ENCODE data around the gene FOXP1.

Gene FOXP1

GRCh38 chr3:71156062-71156665 is 427.4 kb downstream of the FOXP1 start:
- DNase-seq: no peak

GRCh38 chr3:71154846-71155245 is 428.7 kb downstream of the FOXP1 start:
- no peak for DNase-seq

- DNase-seq: no peak
Measured at GRCh38 chr3:71153713-71154112, 429.8 kb downstream of the FOXP1 start.

- no peak for DNase-seq
Measured at GRCh38 chr3:71152892-71153265, 430.6 kb downstream of the FOXP1 start.

GRCh38 chr3:71152039-71152891 is 431.3 kb downstream of the FOXP1 start:
- no peak for DNase-seq

GRCh38 chr3:71149959-71150954 is 433.3 kb downstream of the FOXP1 start:
- DNase-seq: no peak

- DNase-seq: no peak
Measured at GRCh38 chr3:71148455-71149060, 435.0 kb downstream of the FOXP1 start.

GRCh38 chr3:71146673-71147072 is 436.9 kb downstream of the FOXP1 start:
- DNase-seq: no peak

- no peak for DNase-seq
Measured at GRCh38 chr3:71145954-71146353, 437.6 kb downstream of the FOXP1 start.

GRCh38 chr3:71144525-71145253 is 438.8 kb downstream of the FOXP1 start:
- DNase-seq: no peak

- no peak for DNase-seq
Measured at GRCh38 chr3:71143493-71143892, 440.0 kb downstream of the FOXP1 start.

GRCh38 chr3:71142441-71143161 is 440.9 kb downstream of the FOXP1 start:
- DNase-seq: no peak

- no peak for DNase-seq
Measured at GRCh38 chr3:71140477-71140876, 443.1 kb downstream of the FOXP1 start.

GRCh38 chr3:71139496-71139895 is 444.0 kb downstream of the FOXP1 start:
- no peak for DNase-seq

GRCh38 chr3:71138410-71138809 is 445.1 kb downstream of the FOXP1 start:
- DNase-seq: no peak

GRCh38 chr3:71136276-71136675 is 447.3 kb downstream of the FOXP1 start:
- no peak for DNase-seq

- DNase-seq: no peak
Measured at GRCh38 chr3:71135373-71136088, 448.0 kb downstream of the FOXP1 start.

- no peak for DNase-seq
Measured at GRCh38 chr3:71134521-71134920, 449.0 kb downstream of the FOXP1 start.

GRCh38 chr3:71133865-71134264 is 449.7 kb downstream of the FOXP1 start:
- no peak for DNase-seq

GRCh38 chr3:71132995-71133730 is 450.4 kb downstream of the FOXP1 start:
- no peak for DNase-seq
